GM18499 (cell line): ENCODE results near the gene STAP2.
"Not testable (repeated sequence)": the region's sequence is repeated elsewhere in the genome, so short reads cannot be mapped to it uniquely, and the experiment has no call there.

Experiments used
- ATAC-seq: cut with Tn5 transposase; IDR thresholded peaks from one replicate; pipeline ENCODE4 v1.9.1; 2021; ENCODE audit warnings: moderate number of reproducible peaks; ENCODE audit not compliant: insufficient read depth, unreplicated experiment

Gene STAP2

GRCh38 chr19:4278419-4279266 lies 60.0 kb downstream of the STAP2 start, which contains the start of gene SHD:
Gene SHD, plus strand, starts transcription at chr19:4279266. Its CDS starts 798 bp downstream, at chr19:4280064.
- ATAC-seq: no peak

- ATAC-seq: no peak
Observed at GRCh38 chr19:4278010-4278409, 60.6 kb downstream of the STAP2 start.

- no peak for ATAC-seq
Observed at GRCh38 chr19:4277191-4277696, 61.4 kb downstream of the STAP2 start.

GRCh38 chr19:4274321-4274686 lies 64.3 kb downstream of the STAP2 start:
- ATAC-seq: not testable (repeated sequence)
